Mammary epithelial cell (primary cell): ENCODE measurements around the gene RIMS3.

ENCODE experiments used
- EZH2 ChIP-seq: IDR thresholded peaks from 2 replicates; pipeline ENCODE4 v1.6.1; 2012; ENCODE audit warnings: low read length, inconsistent platforms, borderline replicate concordance
- TF ChIP-seq, protein P1 (sequence below), 2 donors: IDR thresholded peaks in 1 of 2; conservative IDR thresholded peaks in 1 of 2; 2 replicates each; pipeline ENCODE4 v1.5.1; 2011 to 2012; ENCODE audit warnings: inconsistent platforms in 2 of 2, low read length in 2 of 2, mild to moderate bottlenecking in 2 of 2, control low read depth in 1 of 2, low read depth in 1 of 2; ENCODE audit not compliant: insufficient read depth in 1 of 2; ENCODE audit errors: extremely low read depth in 1 of 2

DNA sequence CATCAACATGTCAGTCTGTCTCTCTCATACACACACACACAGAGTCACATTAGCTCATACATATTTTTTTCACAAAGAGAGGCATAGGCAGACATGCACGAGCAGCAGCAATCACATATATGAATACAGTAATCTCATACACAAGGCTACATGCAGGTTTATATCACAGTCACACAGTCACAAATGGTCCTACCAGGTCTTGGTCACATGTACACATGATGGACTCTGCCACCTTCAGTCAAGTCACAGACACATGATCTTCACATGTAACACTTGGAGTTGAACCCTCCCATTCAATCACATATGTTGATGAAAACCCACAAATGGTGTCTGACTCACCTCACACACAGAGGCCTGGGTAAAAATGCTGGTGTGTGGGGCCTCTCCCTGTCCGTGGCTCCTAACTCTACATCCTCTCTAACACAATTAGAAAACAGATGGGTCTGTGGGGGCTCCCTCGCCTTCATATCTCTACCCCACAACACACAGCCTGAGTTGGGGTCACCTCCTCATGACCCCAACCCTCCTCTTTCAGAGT lies 27.9 kb downstream of the RIMS3 start:
- TF ChIP-seq, protein P1, sequence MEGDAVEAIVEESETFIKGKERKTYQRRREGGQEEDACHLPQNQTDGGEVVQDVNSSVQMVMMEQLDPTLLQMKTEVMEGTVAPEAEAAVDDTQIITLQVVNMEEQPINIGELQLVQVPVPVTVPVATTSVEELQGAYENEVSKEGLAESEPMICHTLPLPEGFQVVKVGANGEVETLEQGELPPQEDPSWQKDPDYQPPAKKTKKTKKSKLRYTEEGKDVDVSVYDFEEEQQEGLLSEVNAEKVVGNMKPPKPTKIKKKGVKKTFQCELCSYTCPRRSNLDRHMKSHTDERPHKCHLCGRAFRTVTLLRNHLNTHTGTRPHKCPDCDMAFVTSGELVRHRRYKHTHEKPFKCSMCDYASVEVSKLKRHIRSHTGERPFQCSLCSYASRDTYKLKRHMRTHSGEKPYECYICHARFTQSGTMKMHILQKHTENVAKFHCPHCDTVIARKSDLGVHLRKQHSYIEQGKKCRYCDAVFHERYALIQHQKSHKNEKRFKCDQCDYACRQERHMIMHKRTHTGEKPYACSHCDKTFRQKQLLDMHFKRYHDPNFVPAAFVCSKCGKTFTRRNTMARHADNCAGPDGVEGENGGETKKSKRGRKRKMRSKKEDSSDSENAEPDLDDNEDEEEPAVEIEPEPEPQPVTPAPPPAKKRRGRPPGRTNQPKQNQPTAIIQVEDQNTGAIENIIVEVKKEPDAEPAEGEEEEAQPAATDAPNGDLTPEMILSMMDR (conservative IDR thresholded peaks at IDR 0.05 in 1 of 2, IDR thresholded peaks at IDR 0.05 in 1 of 2; ENCODE audit: extremely low read depth in 1 of 2, insufficient read depth in 1 of 2, low read depth in 1 of 2, low read length in 2 of 2), result no peak
- TF ChIP-seq EZH2, result no peak
